UCSD-AML1 (cell line): Measurements from ENCODE around the gene ZNF316.

Experiments used
- DNase-seq: peaks from one replicate; lab custom pipeline; 2025; ENCODE audit not compliant: unreplicated experiment; lab: John Stamatoyannopoulos, UW

The ZNF316 gene

GRCh38 chr7:6680146-6680545 is 43.0 kb downstream of the ZNF316 start:
- DNase-seq: no peak

DNA sequence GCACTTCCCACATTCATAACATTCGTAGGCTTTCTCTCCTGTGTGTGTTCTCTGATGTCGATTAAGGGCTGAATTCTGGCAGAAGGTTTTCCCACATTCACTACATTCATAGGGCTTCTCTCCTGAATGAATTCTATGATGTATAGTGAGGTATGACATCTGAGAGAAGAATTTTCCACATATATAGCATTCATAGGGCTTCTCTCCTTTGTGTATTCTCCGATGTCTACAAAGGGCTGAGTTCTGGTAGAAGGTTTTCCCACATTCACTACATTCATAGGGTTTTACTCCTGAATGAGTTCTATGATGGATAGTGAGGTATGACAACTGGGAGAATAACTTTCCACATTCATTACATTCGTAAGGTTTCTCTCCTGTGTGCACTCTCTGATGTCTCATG is 54.0 kb downstream of the ZNF316 start:
- no peak for DNase-seq

DNA sequence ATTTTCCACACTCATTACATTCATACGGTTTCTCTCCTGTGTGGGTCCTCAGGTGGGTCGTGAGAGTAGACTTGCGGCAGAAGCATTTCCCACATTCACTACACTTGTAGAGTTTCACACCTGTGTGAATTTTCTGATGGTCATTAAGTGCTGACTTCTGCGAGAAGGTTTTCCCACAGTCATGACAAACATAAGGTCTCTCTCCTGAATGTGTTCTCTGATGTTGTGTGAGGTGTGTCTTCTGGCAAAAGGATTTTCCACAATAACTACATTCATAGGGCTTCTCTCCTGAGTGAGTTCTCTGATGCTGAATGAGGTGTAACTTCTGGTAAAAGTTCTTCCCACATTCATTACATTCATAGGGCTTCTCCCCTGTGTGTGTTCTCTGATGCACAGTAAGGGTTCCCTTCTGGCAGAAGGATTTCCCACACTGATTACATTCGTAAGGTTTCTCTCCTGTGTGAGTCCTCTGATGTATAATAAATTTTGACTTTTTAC is 54.5 kb downstream of the ZNF316 start:
- DNase-seq: no peak

- DNase-seq: no peak
These were observed 63.7 kb downstream of the ZNF316 start for GRCh38 chr7:6700793-6701192.

GRCh38 chr7:6701860-6702259 is 64.7 kb downstream of the ZNF316 start:
- DNase-seq: no peak
